ENCODE measurements around the gene TFCP2. TPM values are rescaled to one million over a fixed set of nuclear protein-coding genes. Genes with fewer than 3 reads are reported as not detected.

Gene TFCP2
- polyA plus RNA-seq, 4 donors, result 8.6 to 31.1 (median 13.6) TPM

- 76 to 87% (median 84%) methylated on average over 5 of the region's 5 CpGs for WGBS, 3 donors
- FAIRE-seq (no peak), DNase-seq (no peak)
- Histone ChIP-seq H3K9me3 (ENCODE audit: control insufficient read depth in 2 of 2, insufficient read depth in 1 of 2, low read depth in 1 of 2, low read length in 1 of 2) (no peaks in the 10 kb centered on the region), H3K36me3 (ENCODE audit: control insufficient read depth in 3 of 3, insufficient read depth in 2 of 3, low read depth in 1 of 3, low read length in 3 of 3) (no peaks in the 10 kb centered on the region), H3K27me3 (ENCODE audit: control insufficient read depth in 3 of 3, insufficient read depth in 3 of 3, low read length in 3 of 3) (no peaks in the 10 kb centered on the region), H3K4me3 (ENCODE audit: low read depth in 1 of 3, low read length in 3 of 3) (no peak overlapping the region), H3K27ac (ENCODE audit: low read depth in 1 of 3, low read length in 2 of 3) (no peak overlapping the region), H3K4me1 (ENCODE audit: control insufficient read depth in 3 of 3, insufficient read depth in 2 of 3, low read depth in 1 of 3, low read length in 2 of 3) (no peaks in the 10 kb centered on the region)
These were observed 8.6 kb upstream of the TFCP2 start for GRCh38 chr12:51181558-51181957.

DNA sequence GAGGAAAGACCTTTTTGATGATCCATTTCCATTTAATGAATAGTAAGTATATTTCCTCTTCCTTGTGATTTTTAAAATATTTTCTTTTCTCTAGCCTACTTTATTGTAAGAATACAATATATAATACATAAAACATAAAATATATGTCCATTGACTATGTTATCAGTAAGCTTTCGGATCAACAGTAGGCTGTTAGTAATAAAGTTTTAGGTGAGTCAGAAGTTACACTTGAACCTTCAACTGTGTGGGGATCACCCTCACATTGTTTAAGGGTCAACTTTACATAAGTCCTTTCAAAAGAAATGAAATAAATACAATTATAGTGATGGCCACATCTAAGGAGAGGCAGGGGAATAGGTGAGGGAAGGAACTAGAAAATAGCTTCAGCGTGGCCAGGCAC, 5.0 kb upstream of the TFCP2 start:
- Histone ChIP-seq H3K9me3 (ENCODE audit: control insufficient read depth in 2 of 2, insufficient read depth in 1 of 2, low read depth in 1 of 2, low read length in 1 of 2) (no peaks in the 10 kb centered on the region), H3K27me3 (ENCODE audit: control insufficient read depth in 3 of 3, insufficient read depth in 3 of 3, low read length in 3 of 3) (no peaks in the 10 kb centered on the region), H3K36me3 (ENCODE audit: control insufficient read depth in 3 of 3, insufficient read depth in 2 of 3, low read depth in 1 of 3, low read length in 3 of 3) (no peaks in the 10 kb centered on the region), H3K4me3 (ENCODE audit: low read depth in 1 of 3, low read length in 3 of 3) (no peak overlapping the region), H3K4me1 (ENCODE audit: control insufficient read depth in 3 of 3, insufficient read depth in 2 of 3, low read depth in 1 of 3, low read length in 2 of 3) (no peaks in the 10 kb centered on the region), H3K27ac (ENCODE audit: low read depth in 1 of 3, low read length in 2 of 3) (no peak overlapping the region)
- FAIRE-seq, result no peak
- 59 to 74% (median 71%) methylated on average over 2 of the region's 2 CpGs for WGBS, 3 donors
- DNase-seq, result peak in 1 of 2 donors; percentile 17

DNA sequence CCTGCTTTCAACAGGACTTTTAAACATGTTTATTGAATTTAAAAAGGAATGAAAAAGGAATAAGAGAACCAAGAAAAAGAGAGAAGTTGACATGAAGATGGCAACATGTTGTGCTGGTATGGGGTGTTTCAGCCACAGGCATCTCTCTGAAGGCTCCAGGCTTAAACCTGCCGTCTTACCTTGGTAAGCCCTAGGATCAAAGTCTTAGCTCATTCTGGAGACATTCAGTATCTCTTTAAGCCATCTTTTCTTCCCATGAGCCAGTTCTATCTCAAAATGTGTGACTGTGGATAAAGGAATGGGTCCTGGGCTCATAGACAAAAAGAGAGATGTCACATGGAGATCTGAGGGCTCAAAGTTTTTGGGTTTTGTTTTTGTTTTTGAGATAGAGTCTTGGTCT, 1.6 kb upstream of the TFCP2 start:
- FAIRE-seq (no peak), DNase-seq (no peak)
- WGBS, 3 donors, result 11 to 71% (median 38%) methylated on average over 1 of the region's 1 CpG
- Histone ChIP-seq H3K27ac (ENCODE audit: low read depth in 1 of 3, low read length in 2 of 3) (no peak overlapping the region), H3K27me3 (ENCODE audit: control insufficient read depth in 3 of 3, insufficient read depth in 3 of 3, low read length in 3 of 3) (no peaks in the 10 kb centered on the region), H3K9me3 (ENCODE audit: control insufficient read depth in 2 of 2, insufficient read depth in 1 of 2, low read depth in 1 of 2, low read length in 1 of 2) (no peaks in the 10 kb centered on the region), H3K4me3 (ENCODE audit: low read depth in 1 of 3, low read length in 3 of 3) (no peak overlapping the region), H3K4me1 (ENCODE audit: control insufficient read depth in 3 of 3, insufficient read depth in 2 of 3, low read depth in 1 of 3, low read length in 2 of 3) (no peaks in the 10 kb centered on the region), H3K36me3 (ENCODE audit: control insufficient read depth in 3 of 3, insufficient read depth in 2 of 3, low read depth in 1 of 3, low read length in 3 of 3) (no peaks in the 10 kb centered on the region)

- 2 to 3% (median 3%) methylated on average over 16 of the region's 16 CpGs for WGBS, 3 donors
- Histone ChIP-seq H3K27me3 (ENCODE audit: control insufficient read depth in 3 of 3, insufficient read depth in 3 of 3, low read length in 3 of 3) (no peaks in the 10 kb centered on the region), H3K9me3 (ENCODE audit: control insufficient read depth in 2 of 2, insufficient read depth in 1 of 2, low read depth in 1 of 2, low read length in 1 of 2) (no peaks in the 10 kb centered on the region), H3K27ac (ENCODE audit: low read depth in 1 of 3, low read length in 2 of 3) (peak overlapping the region; percentile 88 to 97 (median 94)), H3K36me3 (ENCODE audit: control insufficient read depth in 3 of 3, insufficient read depth in 2 of 3, low read depth in 1 of 3, low read length in 3 of 3) (peaks cover 0 to 12% (median 0%) of the 10 kb centered on the region in 3 donors), H3K4me1 (ENCODE audit: control insufficient read depth in 3 of 3, insufficient read depth in 2 of 3, low read depth in 1 of 3, low read length in 2 of 3) (no peaks in the 10 kb centered on the region), H3K4me3 (ENCODE audit: low read depth in 1 of 3, low read length in 3 of 3) (peak overlapping the region; percentile 65 to 81 (median 79))
- FAIRE-seq (no peak), DNase-seq (peak in 1 of 2 donors; percentile 40)
These were observed 936 bp downstream of the TFCP2 start for GRCh38 chr12:51171884-51172514.

DNA sequence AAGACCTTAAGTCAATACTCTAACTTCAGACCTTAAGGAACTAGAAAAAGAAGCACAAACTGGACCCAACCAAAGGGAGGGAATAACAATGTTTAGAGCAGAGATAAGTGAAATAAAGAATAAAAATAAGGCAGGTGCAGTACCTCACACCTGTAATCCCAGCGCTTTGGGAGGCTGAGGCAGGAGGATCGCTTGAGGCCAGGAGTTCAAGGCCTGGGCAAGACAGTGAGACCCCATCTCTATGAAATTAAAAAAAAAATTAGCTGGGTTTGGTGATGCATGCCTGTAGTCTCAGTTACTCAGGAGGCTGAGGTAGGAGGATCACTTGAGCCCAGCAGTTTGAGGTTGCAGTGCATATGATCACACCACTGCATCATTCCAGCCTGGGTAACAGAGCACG, 9.1 kb downstream of the TFCP2 start:
- Histone ChIP-seq H3K27ac (ENCODE audit: low read depth in 1 of 3, low read length in 2 of 3) (no peak overlapping the region), H3K27me3 (ENCODE audit: control insufficient read depth in 3 of 3, insufficient read depth in 3 of 3, low read length in 3 of 3) (no peaks in the 10 kb centered on the region), H3K36me3 (ENCODE audit: control insufficient read depth in 3 of 3, insufficient read depth in 2 of 3, low read depth in 1 of 3, low read length in 3 of 3) (peaks cover 0 to 23% (median 0%) of the 10 kb centered on the region in 3 donors), H3K4me3 (ENCODE audit: low read depth in 1 of 3, low read length in 3 of 3) (no peak overlapping the region), H3K9me3 (ENCODE audit: control insufficient read depth in 2 of 2, insufficient read depth in 1 of 2, low read depth in 1 of 2, low read length in 1 of 2) (peaks cover 0 to 3% of the 10 kb centered on the region in 2 donors), H3K4me1 (ENCODE audit: control insufficient read depth in 3 of 3, insufficient read depth in 2 of 3, low read depth in 1 of 3, low read length in 2 of 3) (no peaks in the 10 kb centered on the region)
- no peak for DNase-seq
- FAIRE-seq, result no peak
- WGBS, 3 donors, result 67 to 84% (median 75%) methylated on average over 3 of the region's 3 CpGs

DNA sequence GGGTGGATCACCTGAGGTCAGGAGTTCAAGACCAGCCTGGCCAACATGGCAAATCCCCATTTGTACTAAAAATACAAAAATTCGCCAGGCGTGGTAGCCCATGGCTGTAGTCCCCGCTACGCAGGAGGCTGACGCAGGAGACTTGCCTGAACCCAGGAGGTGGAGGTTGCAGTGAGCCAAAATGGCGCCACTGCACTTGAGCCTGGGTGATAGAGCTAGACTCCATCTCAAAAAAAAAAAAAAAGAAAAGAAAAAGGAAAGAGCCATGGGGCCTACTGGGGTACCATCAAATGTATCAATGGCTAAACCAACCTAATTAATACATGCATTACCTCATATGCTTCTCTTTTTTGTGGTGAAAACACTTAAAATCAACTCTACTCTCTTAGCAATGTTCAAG, 10.7 kb downstream of the TFCP2 start:
- 98 to 99% (median 99%) methylated on average over 6 of the region's 6 CpGs for WGBS, 3 donors
- H3K36me3 ChIP-seq (ENCODE audit: control insufficient read depth in 3 of 3, insufficient read depth in 2 of 3, low read depth in 1 of 3, low read length in 3 of 3), result peaks cover 0 to 13% (median 0%) of the 10 kb centered on the region in 3 donors
- H3K4me1 ChIP-seq (ENCODE audit: control insufficient read depth in 3 of 3, insufficient read depth in 2 of 3, low read depth in 1 of 3, low read length in 2 of 3), result no peaks in the 10 kb centered on the region
- H3K4me3 ChIP-seq (ENCODE audit: low read depth in 1 of 3, low read length in 3 of 3), result no peak overlapping the region
- no peak overlapping the region for H3K27ac ChIP-seq (ENCODE audit: low read depth in 1 of 3, low read length in 2 of 3)
- FAIRE-seq, result no peak
- peaks cover 0 to 3% of the 10 kb centered on the region in 2 donors for H3K9me3 ChIP-seq (ENCODE audit: control insufficient read depth in 2 of 2, insufficient read depth in 1 of 2, low read depth in 1 of 2, low read length in 1 of 2)
- no peaks in the 10 kb centered on the region for H3K27me3 ChIP-seq (ENCODE audit: control insufficient read depth in 3 of 3, insufficient read depth in 3 of 3, low read length in 3 of 3)
- no peak for DNase-seq

GRCh38 chr12:51160814-51161459, 12.0 kb downstream of the TFCP2 start:
- no peak for DNase-seq
- Histone ChIP-seq H3K27ac (ENCODE audit: low read depth in 1 of 3, low read length in 2 of 3) (no peak overlapping the region), H3K36me3 (ENCODE audit: control insufficient read depth in 3 of 3, insufficient read depth in 2 of 3, low read depth in 1 of 3, low read length in 3 of 3) (peaks cover 0 to 13% (median 1%) of the 10 kb centered on the region in 3 donors), H3K9me3 (ENCODE audit: control insufficient read depth in 2 of 2, insufficient read depth in 1 of 2, low read depth in 1 of 2, low read length in 1 of 2) (peaks cover 0 to 3% of the 10 kb centered on the region in 2 donors), H3K4me3 (ENCODE audit: low read depth in 1 of 3, low read length in 3 of 3) (no peak overlapping the region), H3K27me3 (ENCODE audit: control insufficient read depth in 3 of 3, insufficient read depth in 3 of 3, low read length in 3 of 3) (no peaks in the 10 kb centered on the region), H3K4me1 (ENCODE audit: control insufficient read depth in 3 of 3, insufficient read depth in 2 of 3, low read depth in 1 of 3, low read length in 2 of 3) (no peaks in the 10 kb centered on the region)
- FAIRE-seq, result no peak
- 78 to 89% (median 87%) methylated on average over 7 to 8 of the region's 8 CpGs for WGBS, 3 donors

- FAIRE-seq (no peak), DNase-seq (no peak)
- WGBS, 3 donors, result 96 to 97% (median 97%) methylated on average over 3 of the region's 3 CpGs
- H3K27me3 ChIP-seq (ENCODE audit: control insufficient read depth in 3 of 3, insufficient read depth in 3 of 3, low read length in 3 of 3), result no peaks in the 10 kb centered on the region
- H3K4me3 ChIP-seq (ENCODE audit: low read depth in 1 of 3, low read length in 3 of 3), result no peak overlapping the region
- peaks cover 0 to 6% (median 1%) of the 10 kb centered on the region in 3 donors for H3K36me3 ChIP-seq (ENCODE audit: control insufficient read depth in 3 of 3, insufficient read depth in 2 of 3, low read depth in 1 of 3, low read length in 3 of 3)
- no peak overlapping the region for H3K27ac ChIP-seq (ENCODE audit: low read depth in 1 of 3, low read length in 2 of 3)
- no peaks in the 10 kb centered on the region for H3K4me1 ChIP-seq (ENCODE audit: control insufficient read depth in 3 of 3, insufficient read depth in 2 of 3, low read depth in 1 of 3, low read length in 2 of 3)
- no peaks in the 10 kb centered on the region for H3K9me3 ChIP-seq (ENCODE audit: control insufficient read depth in 2 of 2, insufficient read depth in 1 of 2, low read depth in 1 of 2, low read length in 1 of 2)
These were observed 16.6 kb downstream of the TFCP2 start for GRCh38 chr12:51156245-51156765.

Data from small intestine (tissue), 7 donors.